Measurements from ENCODE around the gene LRP6.
"Not testable (repeated sequence)": the region's sequence is repeated elsewhere in the genome, so short reads cannot be mapped to it uniquely, and the experiment has no call there.

Gene LRP6

GRCh38 chr12:12178559-12178958, 88.3 kb downstream of the LRP6 start:
- DNase-seq = no peak

GRCh38 chr12:12176402-12176801, 90.4 kb downstream of the LRP6 start:
- no peak for DNase-seq

DNA sequence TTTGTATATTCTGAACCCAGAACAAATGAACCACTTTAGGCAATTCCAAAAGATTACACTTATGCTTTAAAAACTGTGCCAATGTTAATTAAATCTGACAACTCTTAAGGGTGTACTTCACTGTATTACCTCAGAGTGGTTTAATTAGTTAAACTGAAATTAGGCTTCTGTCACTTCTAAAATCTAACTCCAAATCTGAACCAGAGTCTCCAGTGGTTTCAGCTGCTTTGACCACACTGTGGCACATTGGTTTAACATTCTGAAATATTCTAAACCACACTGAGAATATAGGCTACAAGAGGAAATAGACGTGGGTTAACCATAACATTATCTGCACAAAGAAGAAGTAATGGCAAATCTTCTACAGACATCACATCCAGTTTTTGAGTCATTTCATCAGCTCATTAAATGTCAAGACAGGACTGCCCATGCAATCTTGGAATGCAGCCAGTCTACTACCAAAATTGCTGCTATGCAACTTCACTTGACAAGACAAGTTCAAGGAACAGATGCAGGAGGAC, 94.8 kb downstream of the LRP6 start:
- peak; percentile 45 for DNase-seq

DNA sequence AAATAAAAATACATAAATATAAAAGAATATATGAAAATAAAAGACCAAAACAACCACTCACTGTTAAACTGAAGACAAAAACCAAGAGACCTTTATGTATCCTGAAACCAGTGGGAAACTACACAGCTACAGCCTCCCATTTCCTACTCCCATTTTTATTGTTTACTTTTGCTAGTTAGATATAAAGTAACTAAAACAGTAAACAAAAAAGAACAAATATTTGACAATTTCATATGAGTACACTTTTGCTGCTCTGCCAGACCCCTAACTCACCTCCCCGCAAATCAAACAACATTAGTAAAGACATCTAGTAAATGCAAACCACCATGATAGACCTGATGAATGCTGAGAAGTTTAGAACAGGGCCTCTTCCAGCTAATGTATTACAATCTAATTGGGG, 99.0 kb downstream of the LRP6 start:
- peak; percentile 70 for DNase-seq

DNA sequence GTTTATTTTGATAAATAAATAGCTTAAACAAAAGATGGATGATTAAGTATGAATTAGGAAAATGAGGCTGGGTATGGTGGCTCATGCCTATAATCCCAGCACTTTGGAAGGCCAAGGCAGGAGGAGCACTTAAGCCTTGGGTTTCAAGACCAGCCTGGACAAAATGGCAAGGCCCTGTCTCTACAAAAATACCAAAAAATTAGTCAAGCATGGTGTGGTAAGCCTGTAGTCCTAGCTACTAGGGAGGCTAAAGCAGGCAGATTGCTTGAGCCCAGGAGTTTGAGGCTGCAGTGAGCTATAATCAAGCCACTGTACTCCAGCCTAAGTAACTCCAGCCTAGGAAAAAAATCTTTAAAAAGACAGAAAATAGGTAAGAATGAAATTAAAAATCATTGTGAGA, 100.1 kb downstream of the LRP6 start:
- no peak for DNase-seq

DNA sequence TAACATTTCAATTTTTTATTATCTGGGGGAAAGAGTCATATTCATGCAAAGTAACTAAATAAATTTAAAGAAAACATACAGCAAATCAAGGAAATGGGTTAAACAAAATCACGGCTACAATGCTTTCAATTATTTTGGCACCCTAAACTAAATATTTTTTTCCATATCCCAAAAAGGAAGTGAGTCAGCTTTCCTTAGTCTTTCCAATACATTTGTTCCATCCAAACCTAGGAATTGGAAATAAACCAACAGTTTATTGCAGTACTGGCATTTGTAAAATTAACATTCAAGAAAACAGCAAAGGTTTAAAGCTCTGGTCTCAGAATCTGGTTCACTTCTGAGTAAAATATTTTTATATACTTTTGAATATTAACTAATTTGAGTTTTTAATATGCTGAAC, 106.9 kb downstream of the LRP6 start:
- no peak for DNase-seq

GRCh38 chr12:12158858-12159257, 108.0 kb downstream of the LRP6 start:
- no peak for DNase-seq

DNA sequence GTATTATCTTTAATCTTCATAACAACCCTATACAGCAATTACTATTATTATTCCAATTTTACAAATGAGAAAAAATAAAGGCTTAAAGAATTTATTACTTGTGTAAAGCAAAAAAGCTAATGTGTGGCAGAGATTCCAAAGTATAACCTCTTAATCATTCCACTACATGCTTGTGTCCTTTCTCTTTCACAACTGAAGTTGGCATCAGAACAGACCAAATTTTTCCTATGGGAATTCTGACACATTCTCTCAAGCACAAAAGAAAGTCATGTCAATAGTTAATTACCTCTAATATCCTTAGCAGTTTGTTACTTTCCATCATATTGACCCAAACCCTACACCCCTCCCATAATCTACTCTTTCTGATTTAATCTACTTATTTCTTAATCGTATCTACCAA, 109.4 kb downstream of the LRP6 start:
- no peak for DNase-seq

DNA sequence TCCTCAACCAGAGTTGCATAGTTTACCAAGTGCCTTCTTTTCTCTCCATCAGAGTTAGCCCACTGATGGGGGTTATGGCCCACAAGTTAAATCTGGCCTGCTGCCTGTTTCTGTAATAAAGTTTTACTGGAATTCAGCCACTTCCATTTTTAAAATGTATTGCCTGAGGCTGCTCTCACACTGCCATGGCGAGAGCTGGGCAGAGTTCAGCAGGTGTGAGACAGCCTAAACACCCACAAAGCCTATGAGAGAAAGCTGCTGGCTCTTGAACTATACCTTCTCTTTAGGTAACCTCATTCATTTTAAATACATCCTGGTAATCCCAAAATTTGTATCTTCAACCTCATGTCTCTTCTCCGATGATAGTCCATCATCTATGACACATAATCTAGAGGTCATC, 110.0 kb downstream of the LRP6 start:
- DNase-seq = no peak

- no peak for DNase-seq
Observed at GRCh38 chr12:12156116-12156515, 110.7 kb downstream of the LRP6 start.

DNA sequence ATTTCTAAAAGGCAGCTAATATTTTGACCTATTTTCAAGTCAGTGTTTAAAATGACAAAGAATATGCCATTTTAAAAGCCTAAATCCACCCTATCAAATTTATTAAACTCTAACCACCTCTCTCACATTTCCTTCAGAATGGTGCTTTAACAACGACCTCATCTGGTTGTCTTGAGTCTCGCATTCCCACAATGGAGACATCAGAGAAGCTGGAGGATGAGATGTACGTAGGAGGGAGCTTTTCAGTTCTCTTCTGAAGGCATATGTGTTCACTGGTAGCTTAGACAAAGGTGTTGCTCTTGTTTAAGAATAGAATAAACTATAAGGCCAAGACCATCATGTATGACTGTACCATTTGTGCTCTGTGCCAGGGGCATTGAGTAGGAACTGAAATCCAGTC, 113.2 kb downstream of the LRP6 start:
- DNase-seq = no peak

GRCh38 chr12:12147111-12147510, 119.7 kb downstream of the LRP6 start:
- DNase-seq = no peak

- DNase-seq = not testable (repeated sequence)
Observed at GRCh38 chr12:12144531-12144930, 122.3 kb downstream of the LRP6 start.

GRCh38 chr12:12141000-12141399, 125.8 kb downstream of the LRP6 start:
- no peak for DNase-seq

- DNase-seq = no peak
Observed at GRCh38 chr12:12138203-12139154, 128.4 kb downstream of the LRP6 start.

- DNase-seq = no peak
Observed at GRCh38 chr12:12133785-12134184, 133.1 kb downstream of the LRP6 start.

- DNase-seq = no peak
Observed at GRCh38 chr12:12133259-12133658, 133.6 kb downstream of the LRP6 start.

- DNase-seq = no peak
Observed at GRCh38 chr12:12128670-12129069, 138.2 kb downstream of the LRP6 start.

DNA sequence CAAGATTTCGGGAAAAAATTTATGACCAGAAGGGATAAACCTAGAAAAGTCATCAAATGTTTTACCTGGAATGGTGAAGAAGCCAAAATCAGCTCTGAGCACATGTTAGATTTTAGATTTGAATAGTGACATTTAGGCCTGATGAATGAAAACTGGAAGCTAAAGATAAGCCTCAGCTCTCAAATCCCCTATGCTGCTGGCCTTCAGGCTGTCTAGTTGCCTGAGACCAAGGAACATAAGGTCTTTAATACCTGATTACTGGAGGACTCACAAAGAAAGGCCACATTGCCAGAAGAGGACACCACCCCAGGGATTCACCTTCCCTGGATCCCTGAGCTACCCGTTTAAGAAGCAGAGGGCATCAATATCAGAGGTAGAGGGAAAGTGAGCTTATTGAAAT, 139.5 kb downstream of the LRP6 start:
- DNase-seq = no peak

DNA sequence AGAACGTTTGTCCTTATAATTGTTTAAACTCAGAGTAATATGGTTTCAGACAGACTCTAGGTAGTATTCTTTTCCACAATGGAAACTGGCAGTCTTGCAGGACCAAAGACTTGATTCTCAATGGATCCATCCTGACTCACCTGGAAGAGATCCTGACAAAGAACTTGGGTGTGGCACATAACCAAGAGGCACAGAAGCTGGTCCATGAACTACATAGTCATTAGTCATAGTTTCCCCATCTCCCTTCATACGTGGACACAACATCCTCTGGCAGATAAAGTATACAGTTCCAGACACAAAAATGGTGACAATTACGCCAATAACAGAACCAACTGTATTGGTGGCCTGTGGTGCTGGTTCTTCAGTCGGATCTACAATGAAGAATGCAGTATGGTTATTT, 140.3 kb downstream of the LRP6 start:
- no peak for DNase-seq

DNA sequence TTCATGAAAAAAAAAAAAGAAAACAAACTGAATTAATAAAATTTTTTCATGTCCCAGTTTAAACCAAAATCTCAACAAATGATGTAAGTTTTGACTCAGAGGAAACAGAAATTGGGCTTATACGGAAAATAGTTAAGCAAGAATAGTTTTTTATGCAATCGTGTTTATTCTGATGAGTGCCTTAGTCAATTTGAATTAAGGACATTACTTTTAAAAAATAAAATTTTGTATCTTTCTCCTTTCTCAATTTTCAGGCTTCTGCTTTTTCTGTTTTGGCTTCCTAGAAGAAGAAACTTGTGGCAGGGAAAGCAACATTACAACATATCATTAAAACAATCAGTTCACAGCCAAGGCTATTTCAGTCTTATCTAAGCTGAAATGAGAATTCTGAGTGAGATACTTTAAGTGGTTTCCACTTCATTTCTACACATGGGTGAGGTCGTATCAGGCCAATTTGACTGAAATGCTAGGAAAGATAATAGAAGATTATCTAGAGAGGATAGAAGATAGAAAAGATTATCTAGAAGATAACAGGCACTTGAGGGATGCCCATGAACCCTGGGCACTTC, 143.7 kb downstream of the LRP6 start:
- DNase-seq = no peak

- no peak for DNase-seq
Observed at GRCh38 chr12:12121061-12121460, 145.8 kb downstream of the LRP6 start.

DNA sequence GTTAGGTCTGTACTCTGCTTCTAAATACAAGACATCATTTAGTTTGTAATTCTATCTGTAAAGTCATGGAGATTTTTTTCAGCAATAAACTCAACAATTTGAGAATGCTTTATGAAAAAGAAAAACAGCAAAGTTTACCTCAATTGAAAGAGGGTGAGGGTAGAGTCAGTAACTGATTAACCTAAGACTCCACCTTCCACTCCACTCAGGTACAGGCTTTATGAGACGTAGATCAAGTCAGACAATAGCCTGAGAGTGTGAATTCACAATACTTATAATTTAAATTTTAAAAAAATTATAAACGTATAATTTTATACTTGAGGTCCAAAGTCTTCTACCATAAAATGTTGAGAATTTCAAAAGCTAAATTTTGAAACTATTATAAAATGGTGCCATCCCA, 150.2 kb downstream of the LRP6 start:
- DNase-seq = no peak

GRCh38 chr12:12115514-12115913, 151.3 kb downstream of the LRP6 start:
- DNase-seq = no peak
